ENCODE measurements around the gene ALOX15B. TPM values are rescaled to one million over a fixed set of nuclear protein-coding genes. Genes with fewer than 3 reads are reported as not detected.

The ALOX15B gene
- total and polyA plus RNA-seq, 2 experiments from 2014 or later, result not detected

- H3K36me3 ChIP-seq (ENCODE audit: low read depth), result no peaks in the 10 kb centered on the region
- no peak overlapping the region for H3K27ac ChIP-seq
These were observed 32.7 kb upstream of the ALOX15B start for GRCh38 chr17:8005967-8006730.

GRCh38 chr17:8006836-8007680 is 31.8 kb upstream of the ALOX15B start:
- WGBS, 2 experiments (ENCODE audit: low coverage in 1 of 2, low lambda C conversion rate in 2 of 2, missing lambda C conversion rate in 2 of 2), result 65 to 66% methylated on average over 13 to 14 of the region's 14 CpGs
- Histone ChIP-seq H3K27me3 (replicated peaks; ENCODE audit: insufficient read depth) (peaks cover 18% of the 10 kb centered on the region), H3K4me2 (ENCODE audit: unreplicated experiment) (no peak overlapping the region), H3K4me3 (no peak overlapping the region), H2AFZ (no peak overlapping the region), H3K79me2 (ENCODE audit: insufficient read depth) (no peaks in the 10 kb centered on the region), H3K9me2 (ENCODE audit: insufficient read depth) (no peaks in the 10 kb centered on the region), H3K27ac (no peak overlapping the region), H3F3A (ENCODE audit: insufficient read depth) (peaks cover 3% of the 10 kb centered on the region; the same call in 1 of the 2 replicates), H3K9ac (no peak overlapping the region), H3K36me3 (ENCODE audit: low read depth) (no peaks in the 10 kb centered on the region), H4K20me1 (ENCODE audit: insufficient read depth) (no peaks in the 10 kb centered on the region), H3K4me1 (ENCODE audit: insufficient read depth) (no peaks in the 10 kb centered on the region), H3K9me3 (ENCODE audit: low read depth) (no peaks in the 10 kb centered on the region)
- no peak for DNase-seq
- TF ChIP-seq EZH2 (IDR thresholded peaks at IDR 0.05; ENCODE audit: insufficient read depth, poor library complexity, severe bottlenecking) (no peak), EZH2phosphoT487 (IDR thresholded peaks at IDR 0.05; ENCODE audit: insufficient read depth, low read depth) (no peak)
- in situ Hi-C loops (cut with MboI), result no loop called here

More at GRCh38 chr17:8005967-8006730, 32.7 kb upstream of the ALOX15B start:
- peaks cover 3% of the 10 kb centered on the region; the same call in 1 of the 2 replicates for H3F3A ChIP-seq (ENCODE audit: insufficient read depth)
- no peak overlapping the region for H3K9ac ChIP-seq
- H4K20me1 ChIP-seq (ENCODE audit: insufficient read depth), result no peaks in the 10 kb centered on the region
- no peaks in the 10 kb centered on the region for H3K9me2 ChIP-seq (ENCODE audit: insufficient read depth)
- no peak overlapping the region for H2AFZ ChIP-seq
- H3K27me3 ChIP-seq (replicated peaks; ENCODE audit: insufficient read depth), result peaks cover 23% of the 10 kb centered on the region
- H3K4me3 ChIP-seq, result no peak overlapping the region
- no peak for DNase-seq
- no peaks in the 10 kb centered on the region for H3K79me2 ChIP-seq (ENCODE audit: insufficient read depth)
- in situ Hi-C loops (cut with MboI), result no loop called here
- no peaks in the 10 kb centered on the region for H3K4me1 ChIP-seq (ENCODE audit: insufficient read depth)
- WGBS, 2 experiments (ENCODE audit: low coverage in 1 of 2, low lambda C conversion rate in 2 of 2, missing lambda C conversion rate in 2 of 2), result 83% methylated on average over 27 to 30 of the region's 30 CpGs
- TF ChIP-seq EZH2 (IDR thresholded peaks at IDR 0.05; ENCODE audit: insufficient read depth, poor library complexity, severe bottlenecking) (no peak), EZH2phosphoT487 (IDR thresholded peaks at IDR 0.05; ENCODE audit: insufficient read depth, low read depth) (no peak)
- H3K4me2 ChIP-seq (ENCODE audit: unreplicated experiment), result no peak overlapping the region
- H3K9me3 ChIP-seq (ENCODE audit: low read depth), result no peaks in the 10 kb centered on the region

GRCh38 chr17:8007836-8008235 is 31.0 kb upstream of the ALOX15B start:
- no peak for DNase-seq
- no peaks in the 10 kb centered on the region for H3K9me3 ChIP-seq (ENCODE audit: low read depth)
- in situ Hi-C loops (cut with MboI), result no loop called here
- no peaks in the 10 kb centered on the region for H3K4me1 ChIP-seq (ENCODE audit: insufficient read depth)
- no peaks in the 10 kb centered on the region for H4K20me1 ChIP-seq (ENCODE audit: insufficient read depth)
- H3K27me3 ChIP-seq (replicated peaks; ENCODE audit: insufficient read depth), result peaks cover 14% of the 10 kb centered on the region
- no peak overlapping the region for H2AFZ ChIP-seq
- H3K9me2 ChIP-seq (ENCODE audit: insufficient read depth), result no peaks in the 10 kb centered on the region
- no peak overlapping the region for H3K4me3 ChIP-seq
- no peaks in the 10 kb centered on the region for H3K79me2 ChIP-seq (ENCODE audit: insufficient read depth)
- no peaks in the 10 kb centered on the region for H3K36me3 ChIP-seq (ENCODE audit: low read depth)
- no peak for TF ChIP-seq EZH2phosphoT487 (IDR thresholded peaks at IDR 0.05; ENCODE audit: insufficient read depth, low read depth)
- TF ChIP-seq EZH2 (IDR thresholded peaks at IDR 0.05; ENCODE audit: insufficient read depth, poor library complexity, severe bottlenecking), result no peak
- WGBS, 2 experiments (ENCODE audit: low coverage in 1 of 2, low lambda C conversion rate in 2 of 2, missing lambda C conversion rate in 2 of 2), result 83 to 95% methylated on average over 5 of the region's 5 CpGs
- H3K27ac ChIP-seq, result no peak overlapping the region
- no peak overlapping the region for H3K4me2 ChIP-seq (ENCODE audit: unreplicated experiment)
- no peak overlapping the region for H3K9ac ChIP-seq
- peaks cover 3% of the 10 kb centered on the region; the same call in 1 of the 2 replicates for H3F3A ChIP-seq (ENCODE audit: insufficient read depth)

- no peaks in the 10 kb centered on the region for H3K79me2 ChIP-seq (ENCODE audit: insufficient read depth)
- H3K27ac ChIP-seq, result no peak overlapping the region
- no peaks in the 10 kb centered on the region for H3K36me3 ChIP-seq (ENCODE audit: low read depth)
- no peaks in the 10 kb centered on the region for H3K9me3 ChIP-seq (ENCODE audit: low read depth)
- no peak overlapping the region for H3K4me3 ChIP-seq
- H3K9ac ChIP-seq, result no peak overlapping the region
- H3F3A ChIP-seq (ENCODE audit: insufficient read depth), result no peaks in the 10 kb centered on the region
- in situ Hi-C loops (cut with MboI), result no loop called here
- H2AFZ ChIP-seq, result no peak overlapping the region
- no peaks in the 10 kb centered on the region for H4K20me1 ChIP-seq (ENCODE audit: insufficient read depth)
- H3K27me3 ChIP-seq (replicated peaks; ENCODE audit: insufficient read depth), result peaks cover 6% of the 10 kb centered on the region; the same call in 1 of the 2 replicates
- no peak for DNase-seq
- no peaks in the 10 kb centered on the region for H3K9me2 ChIP-seq (ENCODE audit: insufficient read depth)
- TF ChIP-seq EZH2phosphoT487 (IDR thresholded peaks at IDR 0.05; ENCODE audit: insufficient read depth, low read depth) (no peak), EZH2 (IDR thresholded peaks at IDR 0.05; ENCODE audit: insufficient read depth, poor library complexity, severe bottlenecking) (no peak)
- no peaks in the 10 kb centered on the region; the same call in 1 of the 2 replicates for H3K4me1 ChIP-seq (ENCODE audit: insufficient read depth)
- no peak overlapping the region for H3K4me2 ChIP-seq (ENCODE audit: unreplicated experiment)
- 64 to 71% methylated on average over 15 of the region's 15 CpGs for WGBS, 2 experiments (ENCODE audit: low coverage in 1 of 2, low lambda C conversion rate in 2 of 2, missing lambda C conversion rate in 2 of 2)
These were observed 26.7 kb upstream of the ALOX15B start for GRCh38 chr17:8012045-8012580.
